Activated effector memory CD4-positive, alpha-beta T cell treated with anti-CD3 and anti-CD28 coated beads, Interleukin-2, amount 50 U/mL, for 16 hours (primary cell): ENCODE data around the gene PTRH2.
"Not testable (repeated sequence)": the region's sequence is repeated elsewhere in the genome, so short reads cannot be mapped to it uniquely, and the experiment has no call there.

Experiments
- DNase-seq: peaks from one replicate; pipeline ENCODE4 v3.0.0-alpha.2; 2020

The PTRH2 gene

DNA sequence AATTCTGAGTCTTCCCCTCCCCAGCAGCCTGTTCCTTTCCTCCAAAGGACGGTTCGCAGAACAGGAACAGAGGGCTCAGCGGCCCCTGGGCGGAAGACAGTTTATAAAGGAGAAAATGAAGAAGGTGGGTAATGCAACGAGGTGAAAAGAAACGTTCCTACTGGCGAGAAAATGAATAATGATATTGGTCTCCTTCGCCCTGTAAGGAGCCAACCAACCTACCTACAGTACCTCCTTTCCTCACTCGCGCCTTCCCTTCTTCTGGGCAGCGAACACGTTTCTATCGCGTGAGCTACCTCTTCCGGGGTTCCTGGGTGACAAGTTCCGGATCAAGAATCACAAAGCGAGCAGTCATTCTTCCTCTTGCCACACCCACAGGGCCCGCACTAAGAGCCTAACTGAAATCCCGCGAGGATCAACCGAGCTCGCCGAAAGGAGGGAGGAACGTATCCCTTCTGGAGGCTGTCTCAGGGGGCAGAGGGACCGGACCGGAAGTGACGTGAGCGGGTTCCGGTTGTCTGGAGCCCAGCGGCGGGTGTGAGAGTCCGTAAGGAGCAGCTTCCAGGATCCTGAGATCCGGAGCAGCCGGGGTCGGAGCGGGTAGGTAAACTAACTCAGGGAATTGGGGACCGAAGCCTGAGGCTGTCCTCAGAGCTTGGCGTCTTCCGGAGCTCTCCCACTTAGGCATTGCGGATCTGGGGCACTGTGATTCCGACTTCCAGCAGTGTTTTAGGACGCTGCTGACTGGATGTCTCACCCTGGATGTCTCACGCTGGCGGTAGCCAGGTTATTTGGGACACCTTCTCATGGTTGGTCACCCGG, at the start of gene PTRH2, which contains the start of gene VMP1:
Gene PTRH2 (minus strand): TSS at position 282 of the 822 bp plus-strand sequence. CDS start 9,452 bp downstream, outside the sequence.
Gene VMP1 (plus strand): TSS at position 506 of the 822 bp plus-strand sequence. CDS start 23,793 bp downstream, outside the sequence.
- peak; percentile 96 for DNase-seq

DNA sequence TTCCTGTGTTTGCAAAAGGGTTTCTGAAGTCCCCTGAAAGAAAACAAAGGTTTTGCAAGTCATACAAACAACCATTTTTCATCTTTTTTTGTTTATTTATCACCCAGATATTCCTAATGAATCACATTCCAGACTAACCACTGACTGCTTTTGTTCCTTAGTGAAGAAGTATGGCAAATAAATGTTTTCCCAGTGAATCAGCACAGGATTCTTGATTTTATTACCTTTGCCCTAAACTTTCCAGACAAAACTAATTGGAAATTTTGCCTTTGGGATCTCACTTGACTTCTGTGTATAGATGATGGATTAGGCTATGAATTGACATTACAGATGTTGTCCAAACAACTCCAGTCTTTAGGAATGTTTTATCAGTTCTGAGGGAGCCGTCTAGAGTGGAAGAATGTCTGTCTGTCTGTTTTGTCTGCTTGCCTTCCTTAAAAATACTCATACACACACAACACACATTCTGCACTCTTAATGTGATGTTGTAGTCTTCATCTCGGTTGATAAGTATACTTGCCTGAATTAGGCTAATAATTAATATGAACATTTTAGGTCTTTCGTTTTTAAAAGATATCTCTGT, 49.1 kb upstream of the PTRH2 start:
- DNase-seq, result no peak

DNA sequence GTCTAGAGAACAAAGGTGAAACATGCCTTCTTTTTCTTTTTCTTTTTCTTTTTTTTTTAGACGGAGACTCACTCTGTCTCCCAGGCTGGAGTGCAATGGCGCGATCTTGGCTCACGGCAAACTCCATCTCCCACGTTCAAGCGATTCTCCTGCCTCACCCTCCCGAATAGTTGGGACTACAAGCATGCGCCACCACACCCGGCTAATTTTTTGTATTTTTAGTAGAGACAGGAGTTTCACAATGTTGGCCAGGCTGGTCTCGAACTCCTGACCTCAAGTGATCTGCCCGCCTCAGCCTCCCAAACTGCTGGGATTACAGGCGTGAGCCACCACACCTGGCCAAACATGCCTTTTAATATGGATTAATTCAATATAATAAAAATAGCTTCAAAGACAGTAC, 47.8 kb upstream of the PTRH2 start:
- not testable (repeated sequence) for DNase-seq

DNA sequence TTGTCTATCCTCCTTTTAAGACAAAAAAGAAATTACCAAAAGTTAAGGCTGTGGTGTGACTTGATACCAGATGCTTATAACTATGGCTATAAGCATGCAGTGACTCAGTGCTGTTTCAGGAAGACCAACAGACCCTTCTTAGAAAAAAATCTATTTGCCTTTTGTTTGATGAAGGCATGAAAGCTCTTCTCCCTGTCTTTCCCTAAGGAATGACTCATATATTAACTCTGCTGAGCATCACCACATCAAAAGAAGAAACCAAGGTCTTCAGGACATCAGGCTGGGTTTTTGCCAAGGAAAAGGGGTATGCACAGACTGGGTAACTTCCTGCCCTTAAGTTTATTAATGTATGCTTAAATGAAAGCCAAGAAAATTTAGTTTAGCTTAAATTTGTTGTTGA, 47.3 kb upstream of the PTRH2 start:
- DNase-seq, result no peak

DNA sequence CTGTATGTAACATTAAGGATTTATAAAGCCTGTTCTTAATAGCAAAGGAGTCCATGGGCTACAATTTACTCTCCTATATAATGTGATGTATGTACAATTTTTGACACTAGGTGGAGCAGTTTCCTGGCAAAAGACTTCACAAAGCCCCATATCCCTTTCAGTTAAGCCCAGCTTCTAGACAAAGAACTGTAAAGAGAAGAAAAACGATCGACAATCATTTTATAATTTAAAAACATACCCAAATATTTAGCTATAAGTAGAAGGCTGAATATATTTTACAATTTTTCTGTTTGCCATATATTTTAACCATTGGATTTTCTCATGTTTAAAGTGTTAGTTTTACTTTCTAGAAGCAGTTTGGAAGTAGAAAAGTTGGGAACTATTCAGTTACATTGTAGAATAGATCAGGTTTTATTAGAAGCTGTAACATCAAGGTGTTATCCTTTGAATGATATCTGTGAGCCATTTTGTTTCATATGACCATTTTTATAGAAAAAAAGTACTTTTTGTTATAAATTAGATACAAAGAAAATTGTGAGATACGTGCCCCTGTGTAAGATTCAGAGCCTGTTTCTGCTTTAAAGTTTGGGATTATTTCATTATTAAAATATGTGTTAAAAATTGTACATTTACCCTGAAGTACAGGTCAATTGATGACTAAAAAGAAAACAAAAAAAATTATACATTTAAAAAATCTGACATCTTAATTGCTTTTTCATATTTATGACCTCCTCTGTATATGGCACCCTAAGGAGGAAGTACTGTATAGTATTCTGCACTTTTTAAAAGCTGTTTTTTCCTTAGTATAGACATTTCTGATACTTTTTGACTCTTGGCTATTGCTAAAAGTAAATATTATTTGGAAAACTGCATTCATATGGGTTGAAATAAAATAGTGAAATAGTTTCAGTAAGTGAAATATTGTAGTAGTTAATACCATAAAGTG, 46.6 kb upstream of the PTRH2 start:
- DNase-seq, result no peak

DNA sequence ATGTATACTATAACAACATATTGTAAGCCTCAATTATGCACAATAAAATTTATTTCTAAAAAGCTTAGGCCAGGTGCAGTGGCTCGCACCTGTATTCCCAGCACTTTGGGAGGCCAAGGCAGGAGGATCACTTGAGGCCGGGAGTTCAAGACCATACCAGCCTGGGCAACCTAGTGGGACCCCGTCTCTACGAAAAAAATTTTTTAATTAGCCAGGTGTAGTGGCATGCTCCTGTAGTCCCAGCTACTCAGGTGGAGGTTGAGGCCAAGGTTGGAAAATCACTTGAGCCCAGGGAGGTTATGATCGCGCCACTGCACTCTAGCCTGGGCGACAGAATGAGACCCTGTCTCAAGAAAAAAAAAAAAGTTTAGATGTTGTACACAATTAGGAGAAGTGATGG, 45.7 kb upstream of the PTRH2 start:
- DNase-seq, result no peak

DNA sequence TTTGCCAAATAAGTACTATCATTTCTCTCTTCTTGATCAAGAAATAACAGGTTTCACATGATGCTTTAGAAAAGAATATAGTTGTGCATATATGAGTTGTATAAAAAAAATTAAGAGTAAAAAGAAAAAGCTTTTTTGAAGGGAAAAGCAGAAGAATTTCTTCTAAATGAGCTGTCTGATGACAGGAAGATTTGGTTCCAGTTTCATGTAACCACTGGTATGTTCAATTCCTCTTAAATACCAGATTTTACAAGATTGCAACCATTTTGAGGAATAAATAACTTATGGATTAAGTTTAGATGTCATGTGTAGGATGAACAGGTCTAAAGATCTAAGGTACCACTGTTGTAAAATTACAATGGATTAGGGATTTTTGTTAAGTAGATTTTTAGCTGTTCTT, 45.2 kb upstream of the PTRH2 start:
- DNase-seq, result no peak

DNA sequence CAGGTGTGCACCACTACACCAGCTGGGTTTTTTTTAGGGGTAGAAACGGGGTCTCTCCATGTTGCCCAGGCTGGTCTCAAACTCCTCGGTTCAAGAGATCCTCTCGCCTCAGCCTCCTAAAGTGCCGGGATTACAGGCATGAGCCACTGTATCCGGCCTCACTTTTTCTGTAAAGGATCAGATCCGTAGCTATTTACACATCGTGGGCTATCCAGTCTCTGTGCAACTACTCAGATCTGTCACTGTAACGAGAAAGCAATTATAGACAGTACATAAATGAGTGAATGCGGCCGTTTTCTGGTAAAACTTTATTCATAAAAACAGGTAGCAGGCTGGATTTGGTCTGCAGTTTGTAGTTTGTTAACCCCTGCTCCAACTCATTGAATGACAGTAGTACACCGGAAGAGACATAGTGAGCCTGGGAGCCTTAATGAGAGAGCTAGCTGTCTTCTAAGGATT, 44.8 kb upstream of the PTRH2 start:
- no peak for DNase-seq

DNA sequence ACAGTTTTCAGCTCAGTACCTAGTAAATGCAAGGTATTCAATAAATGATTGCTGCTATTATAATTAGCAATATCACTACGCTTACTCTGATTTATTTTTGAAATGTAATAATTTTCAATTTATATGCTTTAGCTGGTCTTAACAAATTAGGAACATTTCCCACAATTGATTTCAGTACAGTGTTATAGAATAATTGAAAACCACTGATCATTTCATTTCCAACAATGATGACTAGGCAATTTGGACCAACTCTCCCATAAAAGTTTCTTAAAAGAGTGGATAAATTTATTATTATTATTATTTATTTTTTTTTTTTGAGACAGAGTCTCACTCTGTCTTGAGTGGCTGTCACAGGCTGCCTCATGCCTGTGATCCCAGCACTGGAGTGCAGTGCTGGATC, 41.4 kb upstream of the PTRH2 start:
- no peak for DNase-seq

DNA sequence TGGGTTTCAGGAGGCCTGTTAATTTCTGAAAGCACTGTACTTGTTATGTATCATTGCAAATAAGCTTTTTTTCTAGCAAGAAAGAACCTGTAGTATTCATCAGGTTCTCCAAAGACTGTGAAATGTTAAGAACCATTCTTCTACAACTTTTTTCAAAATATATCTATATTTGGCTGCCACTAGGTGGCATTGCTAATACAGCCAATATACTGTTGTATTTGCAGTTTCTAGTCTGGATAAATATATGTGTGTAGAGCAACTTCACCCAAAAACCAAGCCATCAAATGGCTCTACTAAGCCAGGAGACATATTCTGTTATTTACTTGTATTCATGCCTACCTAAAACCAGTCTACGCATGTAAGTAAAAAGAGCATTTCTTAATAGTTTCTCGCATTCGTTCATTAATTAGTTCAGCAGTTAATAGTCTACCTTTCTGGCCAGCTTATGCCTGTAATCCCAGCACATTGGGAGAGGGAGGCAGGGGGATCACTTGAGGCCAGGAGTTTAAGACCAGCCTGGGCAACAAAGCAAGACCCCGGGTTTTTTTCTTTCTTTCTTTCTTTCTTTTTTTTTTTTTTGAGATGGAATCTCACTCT, 39.7 kb upstream of the PTRH2 start:
- DNase-seq, result no peak

DNA sequence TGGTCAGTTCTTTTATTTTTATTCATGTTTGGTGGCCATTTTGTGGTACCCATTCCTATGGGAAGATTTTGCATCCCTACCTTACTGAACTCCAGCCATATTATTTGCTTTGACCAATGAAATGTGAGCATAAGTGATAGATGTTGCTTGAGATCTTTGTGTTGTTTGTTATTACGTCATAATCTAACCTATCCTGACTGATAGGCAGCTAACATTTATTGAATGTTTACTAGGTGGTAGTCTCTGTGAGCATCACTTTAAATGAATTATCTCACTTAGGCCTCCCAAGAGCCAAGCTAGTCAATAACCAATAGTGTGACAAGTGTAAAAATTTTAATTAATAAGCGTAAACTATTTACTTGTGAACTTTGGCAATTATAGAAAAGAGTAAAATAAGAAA, 37.8 kb upstream of the PTRH2 start:
- DNase-seq, result no peak

DNA sequence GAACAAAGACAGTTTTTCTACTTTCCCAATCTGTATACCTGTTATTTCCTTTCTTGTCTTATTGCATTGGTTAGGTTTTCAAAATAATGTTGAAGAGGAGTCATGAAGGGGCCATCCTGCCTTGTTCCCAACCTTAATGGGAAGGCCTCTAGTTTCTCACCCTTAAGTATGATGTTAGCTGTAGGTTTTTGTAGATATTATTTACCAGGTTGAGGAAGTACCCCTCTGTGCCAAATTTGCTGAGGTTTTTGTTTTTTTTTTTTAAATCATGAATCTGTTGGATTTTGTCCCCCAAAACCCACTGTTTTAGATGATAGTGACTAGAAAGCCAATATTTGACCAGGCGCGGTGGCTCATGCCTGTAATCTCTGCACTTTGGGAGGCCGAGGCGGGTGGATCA, 36.6 kb upstream of the PTRH2 start:
- no peak for DNase-seq

DNA sequence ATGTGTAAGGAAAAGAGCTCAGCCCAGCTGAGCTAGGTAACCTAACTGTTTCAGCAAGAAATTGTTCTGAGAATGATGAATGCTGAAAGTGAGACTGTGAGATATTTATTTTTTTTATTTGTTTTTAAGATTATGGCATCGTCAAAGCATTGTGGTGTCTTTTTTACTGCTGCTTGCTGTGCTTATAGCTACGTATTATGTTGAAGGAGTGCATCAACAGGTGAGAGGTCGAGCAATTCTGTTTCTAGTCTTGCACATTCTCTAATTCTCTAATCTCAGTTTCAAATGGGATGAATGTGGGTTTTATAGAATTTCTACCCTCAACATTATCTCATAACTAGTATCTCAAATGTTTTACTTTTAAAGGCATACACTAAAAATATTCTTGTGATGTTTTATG, 30.1 kb upstream of the PTRH2 start:
- no peak for DNase-seq

DNA sequence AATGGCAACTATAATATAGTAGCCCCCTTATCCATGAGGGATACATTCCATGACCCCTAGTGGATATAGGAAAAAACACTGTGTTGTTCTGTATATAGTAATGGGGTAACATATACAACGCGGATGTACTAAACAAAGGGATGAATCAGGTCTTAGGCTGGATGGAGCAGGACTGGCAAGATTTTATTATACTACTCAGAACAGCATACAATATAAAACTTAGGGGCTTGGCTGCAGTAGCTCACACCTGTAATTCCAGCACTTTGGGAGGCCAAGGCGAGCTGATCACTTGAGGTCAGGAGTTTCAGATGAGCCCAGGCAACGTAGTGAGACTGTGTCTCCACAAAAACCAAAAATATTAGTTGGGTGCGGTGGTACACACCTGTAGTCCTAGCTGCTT, 27.0 kb upstream of the PTRH2 start:
- DNase-seq, result no peak

DNA sequence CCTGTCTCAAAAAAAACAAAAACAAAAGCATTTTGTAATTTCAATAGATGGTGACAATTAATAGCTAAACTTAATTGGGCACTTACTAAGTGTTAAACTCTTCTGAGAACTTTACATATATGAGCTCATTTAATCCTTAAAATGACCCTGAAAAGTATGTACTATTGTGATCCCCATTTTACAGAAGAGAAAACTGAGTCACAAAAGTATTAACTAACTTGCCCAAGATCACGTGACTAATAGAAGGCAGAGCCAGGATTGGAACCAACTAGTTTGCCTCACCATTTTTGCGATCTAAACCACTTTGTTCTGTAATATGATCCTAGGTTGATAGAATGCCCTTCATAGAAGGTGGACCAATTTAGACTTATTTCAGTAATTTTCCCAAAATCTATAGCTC, 26.5 kb upstream of the PTRH2 start:
- no peak for DNase-seq

DNA sequence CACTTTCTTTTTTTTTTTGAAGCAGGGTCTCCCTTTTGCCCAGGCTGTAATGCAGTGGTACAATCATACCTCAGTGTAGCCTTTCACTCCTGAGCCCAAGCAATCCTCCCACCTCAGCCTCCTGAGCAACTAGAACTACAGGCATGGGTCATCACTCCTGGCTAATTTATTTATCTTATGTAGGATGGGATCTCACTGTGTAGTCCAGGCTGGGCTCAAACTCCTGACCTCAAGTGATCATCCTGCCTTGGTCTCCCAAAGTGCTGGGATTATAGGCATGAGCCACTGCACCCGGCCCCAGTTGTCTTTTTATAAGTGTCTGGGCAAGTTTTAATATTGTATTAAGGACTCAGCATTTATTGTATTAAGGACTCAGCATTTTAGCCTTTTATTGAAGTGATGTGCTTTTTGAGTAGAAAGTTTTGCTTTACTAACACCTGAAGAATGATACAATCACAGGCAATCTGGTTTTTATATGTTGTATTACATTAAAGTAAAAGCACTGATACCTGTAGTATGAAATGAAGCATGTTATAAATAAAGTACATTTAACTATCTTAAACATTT, 23.1 kb upstream of the PTRH2 start:
- DNase-seq, result no peak

DNA sequence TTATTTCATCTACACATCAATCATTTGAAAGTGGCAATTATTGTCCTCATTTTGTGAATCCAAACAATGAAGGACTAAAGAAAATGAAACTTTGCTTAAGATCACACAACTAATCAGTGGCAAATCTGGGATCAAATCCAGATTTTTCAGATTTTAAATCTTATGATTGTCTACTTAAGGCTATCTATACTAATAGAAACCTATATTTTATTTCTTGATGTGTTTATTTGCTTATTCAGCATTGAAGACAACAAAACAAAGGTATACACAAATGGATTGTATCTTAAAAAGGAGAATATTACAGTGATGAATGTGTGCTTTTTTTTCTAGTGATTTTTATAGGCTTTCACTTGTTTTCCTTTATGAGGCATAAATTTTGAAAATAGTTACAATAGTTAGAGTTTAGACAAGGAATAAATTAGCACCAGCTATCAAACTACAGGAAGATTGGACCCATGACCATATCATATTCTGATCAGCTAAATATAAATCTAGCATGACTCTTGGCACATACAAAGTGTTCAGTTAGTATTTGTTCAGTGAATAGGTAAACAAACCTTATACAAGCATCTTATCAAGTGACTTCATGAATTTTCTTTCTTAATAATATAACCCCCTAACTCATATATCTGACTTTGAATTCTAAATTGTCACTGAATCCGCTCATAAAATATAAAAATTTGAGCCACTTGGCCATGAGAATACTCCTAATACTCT, 20.7 kb upstream of the PTRH2 start:
- no peak for DNase-seq

DNA sequence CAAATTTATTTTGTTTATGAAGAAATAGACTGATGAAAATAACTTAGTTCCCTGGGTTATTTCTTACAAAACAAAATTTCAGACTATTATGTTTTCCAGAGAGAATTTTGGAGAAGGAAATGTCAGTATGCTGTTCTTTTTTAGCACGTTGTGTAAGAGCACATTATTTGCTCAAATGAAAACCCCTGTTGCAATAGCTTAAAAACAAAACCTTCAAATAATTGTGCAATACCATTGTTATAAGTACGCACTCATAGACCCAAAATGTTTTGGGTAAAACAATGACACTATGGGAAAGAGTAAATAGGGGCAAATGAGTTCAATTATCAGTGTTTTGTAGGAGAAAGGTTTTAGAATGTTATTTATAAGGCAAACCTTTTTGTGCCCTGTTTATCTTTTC, 18.5 kb upstream of the PTRH2 start:
- no peak for DNase-seq

DNA sequence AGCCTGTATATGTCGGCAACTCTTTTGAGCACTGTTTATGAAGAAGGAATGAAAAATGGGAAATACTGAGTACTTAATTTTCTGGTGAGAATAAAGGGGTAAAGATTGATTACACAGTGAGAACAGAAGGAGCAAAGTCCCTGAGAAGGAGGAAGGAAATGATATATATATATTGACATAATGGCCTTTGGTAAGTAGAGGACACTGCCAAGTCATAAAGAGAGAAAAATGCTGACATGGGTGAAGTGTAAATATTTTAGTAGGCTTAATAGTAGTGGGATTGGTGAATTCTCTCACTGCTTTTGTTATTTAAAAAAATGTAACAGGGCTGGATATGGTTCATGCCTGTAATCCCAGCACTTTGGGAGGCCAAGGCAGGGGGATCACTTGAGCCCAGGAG, 16.4 kb upstream of the PTRH2 start:
- no peak for DNase-seq

DNA sequence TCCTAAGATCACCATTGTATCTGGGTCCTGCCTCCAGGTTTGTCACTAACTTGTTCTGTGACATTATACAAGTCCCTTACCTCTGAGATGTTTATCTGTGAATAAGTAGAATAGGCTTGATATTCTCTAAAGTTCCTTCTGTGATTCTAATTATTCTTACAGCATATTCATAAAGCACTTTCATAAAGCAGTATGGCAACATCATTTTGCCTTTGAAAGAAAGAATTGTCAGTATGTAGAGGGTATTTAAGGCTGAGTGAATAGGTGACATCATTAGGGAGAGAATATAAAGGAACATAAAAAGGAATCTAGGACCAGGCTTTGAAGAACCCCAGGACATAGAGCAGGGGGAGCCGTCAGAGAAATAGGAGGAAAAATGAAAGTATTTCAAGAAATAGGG, 15.8 kb upstream of the PTRH2 start:
- DNase-seq, result no peak

DNA sequence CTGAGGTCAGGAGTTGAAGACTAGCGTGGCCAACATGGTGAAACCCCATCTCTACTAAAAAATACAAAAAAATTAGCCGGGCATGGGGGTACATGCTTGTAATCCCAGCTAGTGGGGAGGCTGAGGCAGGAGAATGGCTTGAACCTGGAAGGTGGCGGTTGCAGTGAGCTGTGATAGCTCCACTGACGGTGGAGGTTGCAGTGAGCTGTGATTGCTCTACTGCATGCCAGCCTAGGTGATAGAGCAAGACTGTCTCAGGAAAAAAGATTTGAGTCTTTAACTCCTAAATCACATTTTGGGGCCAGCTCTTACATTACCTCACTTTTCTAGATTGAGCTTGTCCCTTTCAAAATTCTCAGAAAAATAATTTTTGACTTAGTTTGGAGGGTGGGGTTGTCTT, 15.4 kb upstream of the PTRH2 start:
- DNase-seq, result no peak

DNA sequence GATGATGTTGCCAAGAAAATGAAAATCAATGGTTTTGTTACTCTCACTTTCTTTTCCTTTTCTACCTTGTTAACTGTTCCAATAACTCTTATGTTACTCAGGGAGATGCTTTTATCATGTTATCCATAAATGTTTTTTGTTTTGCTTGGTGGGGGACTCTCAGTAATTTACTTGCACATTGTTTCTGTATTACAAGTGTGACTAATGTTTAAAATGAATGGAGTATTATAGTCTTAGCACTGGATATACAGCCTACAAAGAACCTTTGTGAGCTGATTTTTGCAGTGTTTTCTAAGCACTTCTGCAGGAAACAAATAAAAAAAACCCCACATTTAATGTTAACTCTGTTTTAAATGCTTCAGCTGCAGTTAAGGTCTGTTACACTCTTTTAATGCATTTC, 12.3 kb upstream of the PTRH2 start:
- no peak for DNase-seq
